Measurements from ENCODE around the gene RELB.

GRCh38 chr19:45079911-45080370 is 78.7 kb downstream of the RELB start:
- no peak for TF ChIP-seq POLR2A (IDR thresholded peaks at IDR 0.05; ENCODE audit: low read depth, low read length)
- no peak for TF ChIP-seq POLR2AphosphoS5 (IDR thresholded peaks at IDR 0.05; ENCODE audit: low read depth, low read length)
- no peak for TF ChIP-seq TAF1 (IDR thresholded peaks at IDR 0.05; ENCODE audit: borderline replicate concordance, low read depth, low read length)

Measured in GM12892 (cell line).